ENCODE measurements around the gene MXRA7.

Gene MXRA7

GRCh38 chr17:76671123-76671911 lies 39.4 kb downstream of the MXRA7 start:
- Histone ChIP-seq H3K4me1 (ENCODE audit: control insufficient read depth in 5 of 5, insufficient read depth in 5 of 5, low read length in 5 of 5) (peaks cover 4 to 15% (median 15%) of the 10 kb centered on the region in 5 donors), H3K9ac (ENCODE audit: low read length in 5 of 5) (peak overlapping the region; percentile 64 to 86 (median 71)), H3K4me3 (ENCODE audit: low read depth in 1 of 5, low read length in 5 of 5) (peak overlapping the region; percentile 64 to 94 (median 82)), H3K27me3 (ENCODE audit: control insufficient read depth in 5 of 5, insufficient read depth in 4 of 5, low read length in 5 of 5) (peaks cover 0 to 3% (median 0%) of the 10 kb centered on the region in 5 donors), H3K9me3 (ENCODE audit: control insufficient read depth in 5 of 5, low read length in 5 of 5) (no peaks in the 10 kb centered on the region), H3K27ac (ENCODE audit: low read depth, low read length) (peak overlapping the region; percentile 83), H3K36me3 (ENCODE audit: control insufficient read depth in 5 of 5, insufficient read depth in 5 of 5, low read length in 5 of 5) (peaks cover 0 to 6% (median 0%) of the 10 kb centered on the region in 5 donors)

GRCh38 chr17:76670718-76671122 lies 40.0 kb downstream of the MXRA7 start:
- Histone ChIP-seq H3K4me3 (ENCODE audit: low read depth in 1 of 5, low read length in 5 of 5) (peak overlapping the region; percentile 64 to 92 (median 81)), H3K9ac (ENCODE audit: low read length in 5 of 5) (peak overlapping the region in 2 of 5 donors; percentile 64 to 71), H3K36me3 (ENCODE audit: control insufficient read depth in 5 of 5, insufficient read depth in 5 of 5, low read length in 5 of 5) (peaks cover 0 to 3% (median 0%) of the 10 kb centered on the region in 5 donors), H3K9me3 (ENCODE audit: control insufficient read depth in 5 of 5, low read length in 5 of 5) (no peaks in the 10 kb centered on the region), H3K27ac (ENCODE audit: low read depth, low read length) (no peak overlapping the region), H3K4me1 (ENCODE audit: control insufficient read depth in 5 of 5, insufficient read depth in 5 of 5, low read length in 5 of 5) (peaks cover 4 to 15% (median 15%) of the 10 kb centered on the region in 5 donors), H3K27me3 (ENCODE audit: control insufficient read depth in 5 of 5, insufficient read depth in 4 of 5, low read length in 5 of 5) (peaks cover 0 to 3% (median 0%) of the 10 kb centered on the region in 5 donors)

GRCh38 chr17:76670020-76670717 lies 40.6 kb downstream of the MXRA7 start:
- Histone ChIP-seq H3K36me3 (ENCODE audit: control insufficient read depth in 5 of 5, insufficient read depth in 5 of 5, low read length in 5 of 5) (peaks cover 0 to 3% (median 0%) of the 10 kb centered on the region in 5 donors), H3K9me3 (ENCODE audit: control insufficient read depth in 5 of 5, low read length in 5 of 5) (no peaks in the 10 kb centered on the region), H3K27me3 (ENCODE audit: control insufficient read depth in 5 of 5, insufficient read depth in 4 of 5, low read length in 5 of 5) (peaks cover 0 to 3% (median 0%) of the 10 kb centered on the region in 5 donors), H3K27ac (ENCODE audit: low read depth, low read length) (no peak overlapping the region), H3K9ac (ENCODE audit: low read length in 5 of 5) (no peak overlapping the region), H3K4me1 (ENCODE audit: control insufficient read depth in 5 of 5, insufficient read depth in 5 of 5, low read length in 5 of 5) (peaks cover 4 to 15% (median 15%) of the 10 kb centered on the region in 5 donors), H3K4me3 (ENCODE audit: low read depth in 1 of 5, low read length in 5 of 5) (no peak overlapping the region)

- Histone ChIP-seq H3K4me3 (ENCODE audit: low read depth in 1 of 5, low read length in 5 of 5) (no peak overlapping the region), H3K36me3 (ENCODE audit: control insufficient read depth in 5 of 5, insufficient read depth in 5 of 5, low read length in 5 of 5) (no peaks in the 10 kb centered on the region), H3K27ac (ENCODE audit: low read depth, low read length) (no peak overlapping the region), H3K9ac (ENCODE audit: low read length in 5 of 5) (no peak overlapping the region), H3K27me3 (ENCODE audit: control insufficient read depth in 5 of 5, insufficient read depth in 4 of 5, low read length in 5 of 5) (peaks cover 0 to 7% (median 0%) of the 10 kb centered on the region in 5 donors), H3K4me1 (ENCODE audit: control insufficient read depth in 5 of 5, insufficient read depth in 5 of 5, low read length in 5 of 5) (peaks cover 4 to 15% (median 15%) of the 10 kb centered on the region in 5 donors), H3K9me3 (ENCODE audit: control insufficient read depth in 5 of 5, low read length in 5 of 5) (no peaks in the 10 kb centered on the region)
Measured at GRCh38 chr17:76667786-76668453, 42.8 kb downstream of the MXRA7 start.

- Histone ChIP-seq H3K4me3 (ENCODE audit: low read depth in 1 of 5, low read length in 5 of 5) (no peak overlapping the region), H3K4me1 (ENCODE audit: control insufficient read depth in 5 of 5, insufficient read depth in 5 of 5, low read length in 5 of 5) (peaks cover 4 to 14% (median 13%) of the 10 kb centered on the region in 5 donors), H3K9ac (ENCODE audit: low read length in 5 of 5) (no peak overlapping the region)
Measured at GRCh38 chr17:76667491-76667755, 43.3 kb downstream of the MXRA7 start.

GRCh38 chr17:76660656-76661042 lies 50.1 kb downstream of the MXRA7 start:
- no peak overlapping the region for H3K9ac ChIP-seq (ENCODE audit: low read length in 5 of 5)
- H3K4me1 ChIP-seq (ENCODE audit: control insufficient read depth in 5 of 5, insufficient read depth in 5 of 5, low read length in 5 of 5), result peaks cover 0 to 11% (median 4%) of the 10 kb centered on the region in 5 donors
- H3K27ac ChIP-seq (ENCODE audit: low read depth, low read length), result no peak overlapping the region

More at GRCh38 chr17:76667491-76667755, 43.3 kb downstream of the MXRA7 start:
- Histone ChIP-seq H3K36me3 (ENCODE audit: control insufficient read depth in 5 of 5, insufficient read depth in 5 of 5, low read length in 5 of 5) (no peaks in the 10 kb centered on the region), H3K27me3 (ENCODE audit: control insufficient read depth in 5 of 5, insufficient read depth in 4 of 5, low read length in 5 of 5) (peaks cover 0 to 7% (median 0%) of the 10 kb centered on the region in 5 donors), H3K27ac (ENCODE audit: low read depth, low read length) (no peak overlapping the region), H3K9me3 (ENCODE audit: control insufficient read depth in 5 of 5, low read length in 5 of 5) (no peaks in the 10 kb centered on the region)

GRCh38 chr17:76659928-76660655 lies 50.7 kb downstream of the MXRA7 start:
- no peak overlapping the region for H3K4me3 ChIP-seq (ENCODE audit: low read depth in 1 of 5, low read length in 5 of 5)
- no peaks in the 10 kb centered on the region for H3K9me3 ChIP-seq (ENCODE audit: control insufficient read depth in 5 of 5, low read length in 5 of 5)
- H3K4me1 ChIP-seq (ENCODE audit: control insufficient read depth in 5 of 5, insufficient read depth in 5 of 5, low read length in 5 of 5), result peaks cover 0 to 11% (median 4%) of the 10 kb centered on the region in 5 donors
- H3K27ac ChIP-seq (ENCODE audit: low read depth, low read length), result no peak overlapping the region
- peaks cover 0 to 7% (median 0%) of the 10 kb centered on the region in 5 donors for H3K27me3 ChIP-seq (ENCODE audit: control insufficient read depth in 5 of 5, insufficient read depth in 4 of 5, low read length in 5 of 5)
- H3K9ac ChIP-seq (ENCODE audit: low read length in 5 of 5), result no peak overlapping the region
- H3K36me3 ChIP-seq (ENCODE audit: control insufficient read depth in 5 of 5, insufficient read depth in 5 of 5, low read length in 5 of 5), result no peaks in the 10 kb centered on the region

More at GRCh38 chr17:76660656-76661042, 50.1 kb downstream of the MXRA7 start:
- Histone ChIP-seq H3K4me3 (ENCODE audit: low read depth in 1 of 5, low read length in 5 of 5) (no peak overlapping the region), H3K9me3 (ENCODE audit: control insufficient read depth in 5 of 5, low read length in 5 of 5) (no peaks in the 10 kb centered on the region), H3K27me3 (ENCODE audit: control insufficient read depth in 5 of 5, insufficient read depth in 4 of 5, low read length in 5 of 5) (peaks cover 0 to 7% (median 0%) of the 10 kb centered on the region in 5 donors), H3K36me3 (ENCODE audit: control insufficient read depth in 5 of 5, insufficient read depth in 5 of 5, low read length in 5 of 5) (no peaks in the 10 kb centered on the region)

- H3K9ac ChIP-seq (ENCODE audit: low read length in 5 of 5), result no peak overlapping the region
- H3K27me3 ChIP-seq (ENCODE audit: control insufficient read depth in 5 of 5, insufficient read depth in 4 of 5, low read length in 5 of 5), result peaks cover 0 to 3% (median 0%) of the 10 kb centered on the region in 5 donors
- no peaks in the 10 kb centered on the region for H3K36me3 ChIP-seq (ENCODE audit: control insufficient read depth in 5 of 5, insufficient read depth in 5 of 5, low read length in 5 of 5)
- H3K4me1 ChIP-seq (ENCODE audit: control insufficient read depth in 5 of 5, insufficient read depth in 5 of 5, low read length in 5 of 5), result peaks cover 0 to 11% (median 4%) of the 10 kb centered on the region in 5 donors
- H3K4me3 ChIP-seq (ENCODE audit: low read depth in 1 of 5, low read length in 5 of 5), result no peak overlapping the region
- no peaks in the 10 kb centered on the region for H3K9me3 ChIP-seq (ENCODE audit: control insufficient read depth in 5 of 5, low read length in 5 of 5)
- no peak overlapping the region for H3K27ac ChIP-seq (ENCODE audit: low read depth, low read length)
Measured at GRCh38 chr17:76658242-76658662, 52.5 kb downstream of the MXRA7 start.

- no peak overlapping the region for H3K9ac ChIP-seq (ENCODE audit: low read length in 5 of 5)
- H3K4me3 ChIP-seq (ENCODE audit: low read depth in 1 of 5, low read length in 5 of 5), result no peak overlapping the region
- H3K27ac ChIP-seq (ENCODE audit: low read depth, low read length), result no peak overlapping the region
- no peaks in the 10 kb centered on the region for H3K36me3 ChIP-seq (ENCODE audit: control insufficient read depth in 5 of 5, insufficient read depth in 5 of 5, low read length in 5 of 5)
- H3K4me1 ChIP-seq (ENCODE audit: control insufficient read depth in 5 of 5, insufficient read depth in 5 of 5, low read length in 5 of 5), result peaks cover 0 to 11% (median 4%) of the 10 kb centered on the region in 5 donors
- no peaks in the 10 kb centered on the region for H3K9me3 ChIP-seq (ENCODE audit: control insufficient read depth in 5 of 5, low read length in 5 of 5)
- peaks cover 0 to 3% (median 0%) of the 10 kb centered on the region in 5 donors for H3K27me3 ChIP-seq (ENCODE audit: control insufficient read depth in 5 of 5, insufficient read depth in 4 of 5, low read length in 5 of 5)
Measured at GRCh38 chr17:76657505-76658241, 53.1 kb downstream of the MXRA7 start.

Data from subcutaneous abdominal adipose tissue (tissue), 5 donors.